GM12891 (cell line): ENCODE measurements around the gene RGS17.

Experiments
- DNase-seq: peaks from one replicate; pipeline ENCODE4 v3.0.0; 2011; ENCODE audit warnings: low spot score; ENCODE audit not compliant: insufficient read length
- FAIRE-seq: peaks from 2 replicates; lab custom pipeline; 2011; peaks lifted over from hg19 to GRCh38; lab: Jason Lieb, UNC
- PAX5 ChIP-seq: IDR thresholded peaks from 2 replicates; pipeline ENCODE4 v1.6.1; 2011; ENCODE audit warnings: low read length, moderate library complexity, mild to moderate bottlenecking; ENCODE audit not compliant: insufficient read depth, severe bottlenecking
- POLR2A ChIP-seq: IDR thresholded peaks from 2 replicates; pipeline ENCODE4 v1.6.1; 2011; ENCODE audit warnings: low read depth, low read length, control low read depth
- POLR2AphosphoS5 ChIP-seq: IDR thresholded peaks from 2 replicates; pipeline ENCODE4 v1.6.1; 2011; ENCODE audit warnings: low read depth, low read length, control low read depth
- POU2F2 ChIP-seq: IDR thresholded peaks from 2 replicates; pipeline ENCODE4 v1.6.1; 2011; ENCODE audit warnings: low read depth, mild to moderate bottlenecking, control low read depth, low read length, moderate library complexity
- SPI1 ChIP-seq: IDR thresholded peaks from 2 replicates; pipeline ENCODE4 v1.6.1; 2011; ENCODE audit warnings: low read depth, low read length, control low read depth
- TAF1 ChIP-seq: IDR thresholded peaks from 2 replicates; pipeline ENCODE4 v1.6.1; 2011; ENCODE audit warnings: low read depth, low read length, control low read depth

Gene RGS17

GRCh38 chr6:152983637-152984512 is 147.2 kb downstream of the RGS17 start:
- FAIRE-seq (peak; percentile 69), DNase-seq (no peak)
- TF ChIP-seq POLR2AphosphoS5 (peak; percentile 27), POLR2A (peak; percentile 68), TAF1 (no peak), SPI1 (no peak), POU2F2 (no peak; the same call in 1 of the 2 replicates), PAX5 (peak; percentile 18)

- TF ChIP-seq PAX5 (peak; percentile 12), SPI1 (no peak), POU2F2 (peak; percentile 43; the same call in 1 of the 2 replicates), POLR2A (peak; percentile 78), POLR2AphosphoS5 (peak; percentile 76; the same call in 1 of the 2 replicates), TAF1 (peak; percentile 66; the same call in 1 of the 2 replicates)
- FAIRE-seq: peak; percentile 97
- peak; percentile 82 for DNase-seq
Measured at GRCh38 chr6:152982904-152983636, 148.0 kb downstream of the RGS17 start, which contains the start of gene FBXO5. Gene FBXO5, minus strand, starts transcription at chr6:152983041. Its CDS starts 82 bp downstream, at chr6:152982959.

GRCh38 chr6:152981989-152982903 is 148.8 kb downstream of the RGS17 start:
- no peak for FAIRE-seq

GRCh38 chr6:152981219-152981618 is 149.9 kb downstream of the RGS17 start:
- TF ChIP-seq PAX5: no peak
- no peak for TF ChIP-seq TAF1
- DNase-seq: no peak
- no peak for FAIRE-seq

More at GRCh38 chr6:152981989-152982903, 148.8 kb downstream of the RGS17 start:
- no peak for TF ChIP-seq SPI1
- TF ChIP-seq PAX5: no peak
- no peak for TF ChIP-seq POLR2A
- DNase-seq: no peak

GRCh38 chr6:152980656-152981055 is 150.4 kb downstream of the RGS17 start:
- TF ChIP-seq POU2F2: no peak
- TF ChIP-seq PAX5: no peak
- TF ChIP-seq TAF1: no peak
- no peak for TF ChIP-seq SPI1
- no peak for TF ChIP-seq POLR2AphosphoS5
- no peak for TF ChIP-seq POLR2A
- DNase-seq: no peak
- FAIRE-seq: no peak

GRCh38 chr6:152979116-152979515 is 152.0 kb downstream of the RGS17 start:
- TF ChIP-seq POU2F2 (no peak), POLR2A (no peak), POLR2AphosphoS5 (no peak), PAX5 (no peak), TAF1 (no peak), SPI1 (no peak)
- FAIRE-seq (no peak), DNase-seq (no peak)

- FAIRE-seq: no peak
- TF ChIP-seq POLR2AphosphoS5: no peak
- no peak for TF ChIP-seq PAX5
- TF ChIP-seq TAF1: no peak
- TF ChIP-seq POU2F2: no peak
- no peak for TF ChIP-seq POLR2A
- no peak for TF ChIP-seq SPI1
Measured at GRCh38 chr6:152978058-152978457, 153.0 kb downstream of the RGS17 start.

GRCh38 chr6:152977556-152977955 is 153.5 kb downstream of the RGS17 start:
- DNase-seq: no peak
- TF ChIP-seq POLR2AphosphoS5: no peak
- TF ChIP-seq POLR2A: no peak
- TF ChIP-seq TAF1: no peak
- no peak for TF ChIP-seq SPI1
- TF ChIP-seq PAX5: no peak
- no peak for TF ChIP-seq POU2F2
- FAIRE-seq: no peak

More at GRCh38 chr6:152978058-152978457, 153.0 kb downstream of the RGS17 start:
- DNase-seq: no peak
